GM19025 (cell line): ENCODE data around the gene ASCC3.
A peak's percentile ranks its signal among the peaks of the same experiment; 100 is the strongest.
"Not testable (repeated sequence)": the region's sequence is repeated elsewhere in the genome, so short reads cannot be mapped to it uniquely, and the experiment has no call there.

ENCODE experiments used
- ATAC-seq: cut with Tn5 transposase; IDR thresholded peaks from one replicate; pipeline ENCODE4 v1.9.1; 2021; ENCODE audit warnings: mild to moderate bottlenecking, low read depth, moderate library complexity; ENCODE audit not compliant: unreplicated experiment

Gene ASCC3

GRCh38 chr6:100880853-100881706 lies at the start of gene ASCC3:
Gene ASCC3, minus strand, starts transcription at chr6:100881329. Its CDS starts 13,332 bp downstream, at chr6:100867997.
- peak; percentile 98 for ATAC-seq

- no peak for ATAC-seq
These were observed 44.6 kb upstream of the ASCC3 start for GRCh38 chr6:100925749-100926148.

GRCh38 chr6:100924534-100925227 lies 43.6 kb upstream of the ASCC3 start:
- ATAC-seq: no peak

GRCh38 chr6:100923481-100924165 lies 42.5 kb upstream of the ASCC3 start:
- ATAC-seq: no peak

- ATAC-seq: no peak
These were observed 39.0 kb upstream of the ASCC3 start for GRCh38 chr6:100920028-100920605.

GRCh38 chr6:100918152-100918551 lies 37.0 kb upstream of the ASCC3 start:
- ATAC-seq: no peak

GRCh38 chr6:100915876-100916275 lies 34.7 kb upstream of the ASCC3 start:
- ATAC-seq: no peak

GRCh38 chr6:100913400-100914276 lies 32.5 kb upstream of the ASCC3 start:
- ATAC-seq: no peak

- ATAC-seq: no peak
These were observed 25.2 kb upstream of the ASCC3 start for GRCh38 chr6:100906325-100906724.

GRCh38 chr6:100905067-100905466 lies 23.9 kb upstream of the ASCC3 start:
- no peak for ATAC-seq

GRCh38 chr6:100904316-100904715 lies 23.2 kb upstream of the ASCC3 start:
- ATAC-seq: no peak

- no peak for ATAC-seq
These were observed 20.5 kb upstream of the ASCC3 start for GRCh38 chr6:100901582-100901981.

- no peak for ATAC-seq
These were observed 18.1 kb upstream of the ASCC3 start for GRCh38 chr6:100899202-100899601.

- no peak for ATAC-seq
These were observed 16.5 kb upstream of the ASCC3 start for GRCh38 chr6:100897671-100898070.

- no peak for ATAC-seq
These were observed 12.6 kb upstream of the ASCC3 start for GRCh38 chr6:100893743-100894142.

GRCh38 chr6:100892693-100893092 lies 11.6 kb upstream of the ASCC3 start:
- no peak for ATAC-seq

- no peak for ATAC-seq
These were observed 11.0 kb upstream of the ASCC3 start for GRCh38 chr6:100892116-100892515.

GRCh38 chr6:100891079-100891478 lies 9.9 kb upstream of the ASCC3 start:
- no peak for ATAC-seq

- not testable (repeated sequence) for ATAC-seq
These were observed 9.5 kb upstream of the ASCC3 start for GRCh38 chr6:100890646-100891045.

GRCh38 chr6:100889351-100889750 lies 8.2 kb upstream of the ASCC3 start:
- no peak for ATAC-seq
